ENCODE results near the gene PTPN1. TPM values are rescaled to one million over a fixed set of nuclear protein-coding genes. Genes with fewer than 3 reads are reported as not detected.

PTPN1 gene
- total and polyA plus RNA-seq, 4 donors: 5.8 to 10.6 (median 9.7) TPM

DNA sequence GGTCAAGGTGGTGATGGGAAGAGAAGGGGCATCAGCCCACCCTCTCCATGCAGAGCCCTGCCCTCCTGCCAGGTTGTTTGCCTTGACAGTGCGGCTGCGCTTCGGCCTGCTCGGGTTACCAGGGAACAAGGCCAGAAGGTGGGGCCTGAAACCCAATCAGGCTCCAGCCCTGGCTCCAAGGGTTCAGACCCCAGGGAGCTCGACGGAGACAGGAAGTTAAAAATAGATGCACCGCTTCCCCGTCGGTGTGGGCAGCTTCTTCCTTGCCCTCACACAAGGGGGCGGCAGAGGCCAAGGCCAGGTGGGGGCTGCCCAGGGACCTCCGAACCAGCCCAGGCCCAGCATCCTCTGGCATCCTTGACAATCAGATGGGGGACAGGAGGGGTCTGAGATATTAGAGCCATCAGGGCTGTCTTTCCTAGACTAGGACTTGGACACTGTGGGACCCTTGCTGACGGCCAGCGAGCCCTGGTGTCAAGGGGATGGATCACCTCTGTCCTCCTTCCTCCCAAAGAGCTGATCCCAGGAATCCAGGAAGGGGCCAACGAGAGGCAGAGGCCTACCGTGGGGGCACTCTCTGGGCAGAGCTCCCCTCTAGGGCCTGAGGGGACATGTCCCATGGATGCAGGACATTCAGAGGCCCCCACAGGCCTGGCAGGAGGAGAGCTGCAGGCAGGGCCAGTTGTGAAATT is 115.9 kb downstream of the PTPN1 start:
- Histone ChIP-seq H3K9ac (ENCODE audit: low read depth in 1 of 2, low read length in 2 of 2) (no peak overlapping the region), H3K9me3 (ENCODE audit: control insufficient read depth in 4 of 4, low read length in 3 of 4) (peaks cover 0 to 2% (median under 1%) of the 10 kb centered on the region in 4 donors), H3K4me3 (ENCODE audit: low read depth in 1 of 3, low read length in 3 of 3) (no peak overlapping the region), H3K27ac (ENCODE audit: low read depth in 1 of 2, low read length in 2 of 2) (no peak overlapping the region), H3K36me3 (ENCODE audit: control insufficient read depth in 4 of 4, insufficient read depth in 3 of 4, low read depth in 1 of 4, low read length in 3 of 4) (no peaks in the 10 kb centered on the region), H3K4me1 (ENCODE audit: control insufficient read depth in 4 of 4, insufficient read depth in 4 of 4, low read length in 3 of 4) (peaks cover 0 to 2% (median under 1%) of the 10 kb centered on the region in 4 donors), H3K27me3 (ENCODE audit: control insufficient read depth in 4 of 4, insufficient read depth in 4 of 4, low read length in 3 of 4) (no peaks in the 10 kb centered on the region)
- WGBS: 50% methylated on average over 15 of the region's 15 CpGs
- DNase-seq (ENCODE audit: low spot score): no peak
- TF ChIP-seq FOXA1 (IDR thresholded peaks at IDR 0.05): no peak
- peak; percentile 59 to 79 for TF ChIP-seq RAD21 (IDR thresholded peaks at IDR 0.05)
- TF ChIP-seq, protein P1, sequence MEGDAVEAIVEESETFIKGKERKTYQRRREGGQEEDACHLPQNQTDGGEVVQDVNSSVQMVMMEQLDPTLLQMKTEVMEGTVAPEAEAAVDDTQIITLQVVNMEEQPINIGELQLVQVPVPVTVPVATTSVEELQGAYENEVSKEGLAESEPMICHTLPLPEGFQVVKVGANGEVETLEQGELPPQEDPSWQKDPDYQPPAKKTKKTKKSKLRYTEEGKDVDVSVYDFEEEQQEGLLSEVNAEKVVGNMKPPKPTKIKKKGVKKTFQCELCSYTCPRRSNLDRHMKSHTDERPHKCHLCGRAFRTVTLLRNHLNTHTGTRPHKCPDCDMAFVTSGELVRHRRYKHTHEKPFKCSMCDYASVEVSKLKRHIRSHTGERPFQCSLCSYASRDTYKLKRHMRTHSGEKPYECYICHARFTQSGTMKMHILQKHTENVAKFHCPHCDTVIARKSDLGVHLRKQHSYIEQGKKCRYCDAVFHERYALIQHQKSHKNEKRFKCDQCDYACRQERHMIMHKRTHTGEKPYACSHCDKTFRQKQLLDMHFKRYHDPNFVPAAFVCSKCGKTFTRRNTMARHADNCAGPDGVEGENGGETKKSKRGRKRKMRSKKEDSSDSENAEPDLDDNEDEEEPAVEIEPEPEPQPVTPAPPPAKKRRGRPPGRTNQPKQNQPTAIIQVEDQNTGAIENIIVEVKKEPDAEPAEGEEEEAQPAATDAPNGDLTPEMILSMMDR (IDR thresholded peaks at IDR 0.05; ENCODE audit: low read depth, low read length, missing input control): peak; percentile 32
- TF ChIP-seq NR2F2 (IDR thresholded peaks at IDR 0.05): peak; percentile 23

DNA sequence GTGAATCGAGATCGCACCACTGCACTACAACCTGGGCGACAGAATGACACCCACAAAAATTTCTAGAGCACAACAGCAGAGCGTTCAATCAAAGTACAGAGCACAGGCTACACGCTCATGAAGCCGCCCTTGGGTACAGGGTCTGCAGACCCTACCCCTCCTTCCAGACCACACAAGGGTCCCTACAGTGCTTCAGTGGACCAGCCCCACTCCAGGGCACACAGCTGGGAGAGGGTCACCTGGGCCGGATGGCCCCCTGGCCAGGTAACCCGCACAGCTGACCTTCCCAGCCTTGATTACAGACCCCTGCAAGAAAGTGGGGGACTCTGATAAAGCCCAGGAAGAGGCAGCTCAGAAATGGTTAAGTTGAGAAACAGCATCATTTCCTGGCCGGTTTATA is 117.6 kb downstream of the PTPN1 start:
- 87% methylated on average over 9 of the region's 9 CpGs for WGBS
- no peak for TF ChIP-seq TAF1 (conservative IDR thresholded peaks at IDR 0.05)
- TF ChIP-seq FOXA2 (IDR thresholded peaks at IDR 0.05): no peak
- no peak for TF ChIP-seq EGR1 (IDR thresholded peaks at IDR 0.05; ENCODE audit: low read depth in 2 of 2)
- no peak for TF ChIP-seq GABPA (IDR thresholded peaks at IDR 0.05 in 1 of 2, conservative IDR thresholded peaks at IDR 0.05 in 1 of 2)
- TF ChIP-seq, protein P2, sequence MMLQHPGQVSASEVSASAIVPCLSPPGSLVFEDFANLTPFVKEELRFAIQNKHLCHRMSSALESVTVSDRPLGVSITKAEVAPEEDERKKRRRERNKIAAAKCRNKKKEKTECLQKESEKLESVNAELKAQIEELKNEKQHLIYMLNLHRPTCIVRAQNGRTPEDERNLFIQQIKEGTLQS (IDR thresholded peaks at IDR 0.05): no peak
- no peak for TF ChIP-seq HNF4A (conservative IDR thresholded peaks at IDR 0.05)
- TF ChIP-seq RAD21 (IDR thresholded peaks at IDR 0.05): no peak
- no peak for TF ChIP-seq NR2F2 (IDR thresholded peaks at IDR 0.05)
- TF ChIP-seq REST (IDR thresholded peaks at IDR 0.05): no peak
- no peak for TF ChIP-seq JUND (IDR thresholded peaks at IDR 0.05)
- TF ChIP-seq, protein P1 (IDR thresholded peaks at IDR 0.05; ENCODE audit: low read depth, low read length, missing input control): no peak
- no peak for TF ChIP-seq ZBTB33 (IDR thresholded peaks at IDR 0.05)
- TF ChIP-seq HNF4G (IDR thresholded peaks at IDR 0.05): no peak
- TF ChIP-seq YY1 (IDR thresholded peaks at IDR 0.05): no peak
- TF ChIP-seq SP1 (IDR thresholded peaks at IDR 0.05): no peak
- TF ChIP-seq MAX (IDR thresholded peaks at IDR 0.05): no peak
- TF ChIP-seq FOXA1 (IDR thresholded peaks at IDR 0.05): no peak
- no peak for TF ChIP-seq RXRA (IDR thresholded peaks at IDR 0.05)
- no peak for DNase-seq (ENCODE audit: low spot score)

More for the DNA sequence above, 117.6 kb downstream of the PTPN1 start:
- peaks cover 0 to 2% (median under 1%) of the 10 kb centered on the region in 4 donors for H3K4me1 ChIP-seq (ENCODE audit: control insufficient read depth in 4 of 4, insufficient read depth in 4 of 4, low read length in 3 of 4)
- H3K27ac ChIP-seq (ENCODE audit: low read depth in 1 of 2, low read length in 2 of 2): no peak overlapping the region
- no peak overlapping the region for H3K9ac ChIP-seq (ENCODE audit: low read depth in 1 of 2, low read length in 2 of 2)
- no peaks in the 10 kb centered on the region for H3K27me3 ChIP-seq (ENCODE audit: control insufficient read depth in 4 of 4, insufficient read depth in 4 of 4, low read length in 3 of 4)
- H3K36me3 ChIP-seq (ENCODE audit: control insufficient read depth in 4 of 4, insufficient read depth in 3 of 4, low read depth in 1 of 4, low read length in 3 of 4): no peaks in the 10 kb centered on the region
- H3K9me3 ChIP-seq (ENCODE audit: control insufficient read depth in 4 of 4, low read length in 3 of 4): no peaks in the 10 kb centered on the region
- no peak overlapping the region for H3K4me3 ChIP-seq (ENCODE audit: low read depth in 1 of 3, low read length in 3 of 3)
